Stimulated activated CD4-positive, alpha-beta T cell treated with anti-CD3 and anti-CD28 coated beads, TNF-alpha, amount 100 ng/mL, for 1 hour (primary cell): ENCODE results near the gene ARFGAP3.

ENCODE experiments used
- DNase-seq, 3 donors: peaks; one replicate each; pipeline ENCODE4 v3.0.0-alpha.2; 2020; ENCODE audit warnings: low read depth in 3 of 3, low spot score in 1 of 3

The ARFGAP3 gene

DNA sequence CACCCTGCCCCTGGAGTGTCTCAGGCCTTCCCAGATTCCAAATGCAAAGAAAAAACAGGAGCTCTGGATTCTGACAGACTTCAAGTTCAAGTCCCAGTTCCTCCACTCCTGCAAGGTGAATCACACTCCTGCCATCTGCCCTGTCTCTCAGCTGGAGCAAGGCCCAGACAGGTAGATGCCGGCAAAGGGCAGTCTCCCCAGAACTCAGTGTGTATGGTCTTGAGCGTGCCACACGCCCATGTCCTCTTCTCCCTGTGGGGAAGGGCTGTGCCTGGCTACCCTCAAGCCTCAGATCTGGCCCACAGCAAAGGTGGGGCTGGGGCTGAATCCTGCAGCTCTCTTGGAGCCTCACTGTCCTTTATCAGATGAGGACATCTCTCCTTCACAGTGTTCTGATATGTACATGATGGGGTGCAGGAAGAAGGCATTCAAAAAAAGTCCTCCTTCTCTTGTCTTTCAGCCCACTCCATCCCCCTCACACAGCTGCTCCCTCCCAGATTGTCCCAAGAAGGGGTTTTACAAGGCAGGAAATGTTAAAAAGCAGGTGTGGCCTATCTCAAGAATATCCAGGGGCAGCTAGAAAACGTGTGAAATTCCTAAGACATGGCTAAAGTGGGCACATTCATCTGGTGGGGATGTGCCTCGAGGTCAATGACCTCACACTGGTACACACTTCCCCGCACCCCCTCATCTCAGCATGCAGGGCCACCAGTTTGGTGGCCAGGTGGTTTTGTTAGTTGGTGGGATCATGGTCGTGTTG is 27.7 kb upstream of the ARFGAP3 start:
- DNase-seq = no peak

DNA sequence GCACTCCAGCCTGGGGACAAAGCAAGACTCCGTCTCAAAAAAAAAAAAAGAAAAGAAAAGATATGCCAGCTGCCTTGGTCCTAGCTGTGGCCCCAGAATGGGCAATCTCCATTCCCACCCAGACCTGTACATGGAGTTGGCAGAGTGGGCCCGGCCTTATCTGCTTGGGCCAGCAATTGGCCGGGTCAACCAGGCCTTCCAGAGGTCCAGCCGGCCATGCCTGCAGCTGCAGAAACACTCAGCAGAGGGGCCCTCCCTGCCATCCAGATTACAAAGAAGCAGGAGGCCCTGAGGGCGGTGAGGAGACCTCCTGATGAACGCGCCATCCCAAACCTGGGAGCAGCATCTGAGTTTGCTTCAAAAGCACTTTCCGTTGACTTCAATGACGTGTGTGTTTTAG is 26.9 kb upstream of the ARFGAP3 start:
- DNase-seq = no peak

DNA sequence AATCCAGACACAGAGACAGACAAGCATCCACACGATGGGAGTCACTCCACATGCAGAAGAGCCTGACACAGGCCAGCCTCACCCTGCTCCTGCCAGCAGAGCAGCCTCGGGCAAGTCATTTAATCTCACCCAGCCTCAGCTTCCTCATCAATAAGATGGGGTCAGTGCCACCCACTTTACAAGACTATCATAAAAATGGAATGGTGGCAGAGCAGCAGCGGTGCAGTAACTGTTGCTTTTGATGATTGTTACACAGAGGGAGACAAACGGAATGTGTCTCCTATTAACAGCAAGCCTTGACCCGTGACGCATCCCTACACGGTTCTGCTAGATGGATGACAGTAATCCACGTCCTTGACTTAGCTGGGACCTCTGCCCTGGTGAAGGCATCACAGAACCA is 26.0 kb upstream of the ARFGAP3 start:
- no peak for DNase-seq

GRCh38 chr22:42881982-42882656 is 25.0 kb upstream of the ARFGAP3 start:
- DNase-seq = no peak

DNA sequence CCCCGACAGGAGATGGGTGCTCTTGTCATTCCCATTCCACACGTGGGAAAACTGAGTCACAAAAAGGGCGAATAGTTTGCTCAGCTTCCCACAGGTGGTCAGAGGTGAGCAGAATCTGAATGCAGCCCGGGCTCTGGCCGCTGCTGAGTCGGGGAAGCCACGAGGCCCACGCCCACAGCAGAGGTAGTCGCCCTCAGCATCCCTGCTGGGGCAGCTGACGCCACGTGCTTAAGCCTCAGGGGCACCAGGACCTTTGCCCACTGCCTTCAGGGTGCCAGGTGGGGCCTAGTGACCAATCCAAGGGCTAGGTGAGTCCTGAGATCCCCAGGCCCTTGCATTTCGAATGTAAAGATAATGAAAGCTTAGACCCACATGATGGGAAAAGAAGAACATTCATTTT is 24.2 kb upstream of the ARFGAP3 start:
- no peak for DNase-seq

DNA sequence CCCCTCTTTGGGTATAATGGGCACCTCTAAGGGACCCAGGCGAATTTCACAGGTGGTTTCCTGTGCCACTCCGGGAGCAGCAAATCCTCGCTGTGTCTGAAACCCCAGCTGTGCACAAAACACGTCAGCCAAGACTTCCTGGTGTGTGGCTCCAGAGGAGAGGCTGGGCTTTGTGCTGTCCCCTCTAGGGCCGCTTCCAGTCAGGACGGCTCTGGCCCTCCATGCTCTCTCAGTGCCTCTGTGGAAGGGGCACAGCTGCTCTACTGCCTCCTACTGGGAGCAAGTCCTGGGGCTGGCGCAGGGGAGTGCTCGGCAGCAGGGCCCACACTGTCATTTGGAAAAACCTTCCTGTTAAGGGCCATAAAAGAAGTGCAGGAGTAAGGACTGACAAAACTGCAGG is 23.7 kb upstream of the ARFGAP3 start:
- DNase-seq = no peak

DNA sequence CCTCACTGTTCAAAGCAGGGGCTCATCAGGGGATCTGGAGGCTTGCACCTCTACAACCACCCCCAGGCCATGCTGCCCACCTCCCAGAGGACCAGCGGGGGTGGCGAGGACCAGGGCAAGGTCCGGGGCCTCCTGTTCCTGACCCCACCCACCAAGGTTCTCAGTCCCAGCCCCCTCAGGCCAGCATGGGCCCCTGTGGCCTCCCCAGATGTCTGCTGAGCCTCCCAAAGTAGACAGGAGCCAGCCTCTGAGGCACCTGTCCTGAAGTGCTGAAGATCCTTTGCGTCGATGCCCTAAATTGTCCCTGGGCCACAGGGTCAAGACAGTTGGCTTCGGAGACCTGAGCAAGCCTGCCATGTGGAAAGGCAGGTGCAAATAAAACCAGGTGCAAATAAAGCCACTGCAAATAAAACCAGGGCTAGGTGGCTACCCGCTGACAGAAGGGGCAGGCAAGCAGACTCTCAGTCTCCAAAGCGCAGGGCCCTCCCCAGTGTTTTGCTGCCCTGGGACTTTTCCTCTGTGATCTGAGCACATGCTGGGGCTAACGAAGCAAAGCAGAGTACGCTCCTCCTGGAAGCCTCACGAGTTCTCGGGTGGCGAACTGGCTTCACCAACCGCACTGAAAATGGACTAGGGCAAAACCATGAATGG is 22.4 kb upstream of the ARFGAP3 start:
- DNase-seq = no peak

- no peak for DNase-seq
These were observed 21.7 kb upstream of the ARFGAP3 start for GRCh38 chr22:42878561-42879305.

DNA sequence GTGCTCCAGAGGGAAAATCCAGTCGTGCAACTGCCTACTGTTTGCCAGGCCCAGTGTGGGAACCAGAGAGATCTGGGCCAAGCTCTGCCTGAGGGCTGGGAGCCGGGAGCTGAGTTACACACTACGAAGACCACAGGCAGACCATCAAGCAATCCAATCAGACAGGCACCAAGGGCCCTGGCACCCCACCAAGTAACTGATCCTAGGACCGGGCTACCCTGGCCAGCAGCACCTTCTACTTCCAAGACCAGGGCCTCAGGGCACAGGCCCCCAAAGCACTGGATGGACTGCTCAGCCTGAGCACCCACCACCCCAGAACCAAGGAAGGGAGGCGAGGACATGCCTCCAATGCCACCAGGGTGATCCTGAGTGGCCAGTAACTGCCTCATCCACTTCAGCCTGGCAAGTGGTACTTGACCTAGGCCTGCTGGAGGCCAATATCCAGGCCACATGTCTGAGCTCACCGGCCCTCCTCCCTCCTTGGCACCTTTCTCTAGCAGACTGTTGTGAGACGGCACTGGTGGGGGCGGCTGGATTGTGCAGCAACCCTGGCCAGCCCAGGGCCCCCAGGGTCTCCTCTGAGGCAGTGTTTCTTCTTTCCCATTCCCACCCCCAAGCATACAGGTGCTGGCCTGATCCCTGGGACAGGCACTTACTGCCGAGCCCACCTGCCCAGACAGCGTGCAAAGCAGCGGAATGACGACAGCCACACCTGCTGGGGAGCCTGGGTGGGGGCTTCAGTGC is 20.7 kb upstream of the ARFGAP3 start:
- DNase-seq = no peak

GRCh38 chr22:42877158-42877557 is 20.1 kb upstream of the ARFGAP3 start:
- no peak for DNase-seq

- no peak for DNase-seq
These were observed 19.0 kb upstream of the ARFGAP3 start for GRCh38 chr22:42876041-42876440.

- DNase-seq = no peak
These were observed 16.9 kb upstream of the ARFGAP3 start for GRCh38 chr22:42874010-42874409.

DNA sequence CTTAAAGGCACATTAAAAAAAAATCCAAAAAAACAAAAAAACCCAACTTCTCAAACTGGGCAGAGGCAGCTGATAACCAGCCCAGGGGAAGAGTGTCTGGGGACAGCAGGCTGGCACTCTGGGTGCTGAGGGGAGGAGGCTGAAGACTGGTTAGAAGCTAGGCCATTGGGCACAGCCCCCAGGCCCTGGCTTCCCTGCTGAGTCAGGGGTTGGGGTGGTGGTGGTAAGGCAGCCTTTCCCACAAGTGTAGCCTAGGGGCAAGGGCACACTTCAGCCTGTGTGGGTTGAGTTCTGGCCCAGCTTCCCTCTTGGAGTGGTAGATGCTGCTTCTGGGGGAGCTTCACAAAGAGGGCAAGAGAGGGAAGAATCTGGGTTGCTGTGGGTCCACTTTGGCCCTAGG is 16.3 kb upstream of the ARFGAP3 start:
- no peak for DNase-seq

GRCh38 chr22:42872821-42873220 is 15.7 kb upstream of the ARFGAP3 start:
- DNase-seq = no peak

- no peak for DNase-seq
These were observed 14.3 kb upstream of the ARFGAP3 start for GRCh38 chr22:42871146-42872050.

DNA sequence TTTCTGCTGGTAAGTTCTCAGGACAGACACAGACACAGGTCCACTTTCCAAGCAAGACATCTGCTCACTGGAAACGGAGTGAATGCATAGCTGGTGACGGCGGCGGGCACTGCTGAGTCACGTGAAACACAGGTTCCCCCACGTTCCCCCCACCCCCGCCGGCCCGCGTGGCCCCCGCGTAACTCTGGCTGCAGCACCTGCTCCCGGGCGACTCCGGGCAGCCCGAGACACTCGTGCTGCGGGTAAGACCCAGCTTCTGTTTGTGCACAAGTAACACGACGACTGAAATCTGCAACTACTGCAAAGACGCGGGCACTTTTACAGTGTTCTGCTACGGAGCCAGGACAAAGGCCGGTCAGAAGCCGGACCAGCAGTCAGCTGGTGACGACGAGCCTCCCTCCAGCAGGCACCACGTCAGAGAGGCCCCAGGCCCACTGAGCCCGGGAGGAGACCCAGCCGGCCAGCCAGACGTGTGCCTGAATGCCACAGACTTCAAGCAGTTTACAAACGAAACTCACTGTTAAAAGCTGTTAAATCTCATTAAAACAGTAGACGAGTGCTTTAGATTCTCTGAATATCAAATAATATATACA is 12.9 kb upstream of the ARFGAP3 start:
- no peak for DNase-seq

DNA sequence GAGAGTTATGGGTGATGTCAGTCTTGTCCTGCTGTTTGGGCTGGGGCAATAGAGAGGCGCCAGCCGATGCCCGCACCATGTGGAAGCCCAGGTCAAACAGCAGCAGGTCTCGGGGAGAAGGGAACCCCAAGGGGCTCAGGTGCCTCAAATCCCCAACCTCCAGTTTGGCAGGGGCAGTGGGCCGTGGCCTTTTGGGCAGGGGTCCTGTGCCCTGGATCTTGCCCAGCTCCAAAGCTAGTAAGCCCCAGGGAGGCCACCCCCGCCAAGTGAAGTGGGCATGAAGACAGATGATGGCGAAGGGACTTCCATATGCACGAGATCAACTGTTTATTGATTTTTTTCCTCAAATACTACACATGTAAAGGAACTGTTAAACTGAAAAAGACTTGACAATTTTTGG is 12.4 kb upstream of the ARFGAP3 start:
- no peak for DNase-seq

DNA sequence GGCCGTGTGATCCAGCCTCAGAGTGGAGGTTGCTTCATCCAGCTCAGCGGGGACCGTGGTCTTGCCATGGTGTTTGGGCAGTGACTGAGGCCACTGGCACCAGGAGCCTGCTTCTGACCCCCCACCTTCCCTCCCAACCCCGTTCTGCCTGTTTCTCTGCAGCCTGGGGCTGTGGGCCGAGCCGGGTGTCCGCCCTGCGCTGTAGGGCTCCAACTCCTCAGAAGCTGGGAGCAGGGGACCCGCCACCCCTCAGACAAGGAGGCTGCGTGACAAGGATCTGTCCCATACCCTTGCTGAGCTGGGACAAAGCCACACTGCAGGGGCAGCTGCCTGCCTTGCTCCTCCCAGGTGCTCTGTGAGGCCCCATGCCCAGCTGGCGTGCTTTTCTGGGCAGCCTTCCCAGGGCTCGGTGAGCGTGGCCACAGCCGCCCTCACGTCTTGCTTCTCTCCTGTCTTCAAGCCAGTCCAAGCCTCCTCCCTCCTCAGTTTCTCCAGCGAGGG is 11.7 kb upstream of the ARFGAP3 start:
- no peak for DNase-seq

DNA sequence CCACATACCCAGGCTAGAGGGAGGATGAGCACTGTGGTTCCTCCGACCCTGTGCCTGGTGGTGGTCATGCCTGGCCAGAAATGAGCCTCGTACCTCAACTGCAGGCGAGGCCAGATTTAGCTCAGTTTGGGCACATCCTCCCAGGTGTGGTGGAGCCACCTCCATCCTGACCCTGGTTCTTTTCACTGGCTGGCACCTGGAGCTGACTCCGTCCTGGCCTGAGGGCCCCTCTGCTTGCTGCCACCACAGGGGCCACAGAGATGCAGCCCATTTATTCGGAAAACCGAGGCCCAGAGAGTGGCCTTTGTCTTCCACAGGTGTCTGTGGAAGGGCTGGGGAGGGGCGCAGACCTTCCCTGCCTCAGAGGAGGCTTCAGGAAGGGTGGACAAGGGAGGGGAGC is 9.0 kb upstream of the ARFGAP3 start:
- DNase-seq = no peak
